Bronchial epithelial cell (primary cell): ENCODE measurements around the gene TPBGL. TPM values are rescaled to one million over a fixed set of nuclear protein-coding genes. Genes with fewer than 3 reads are reported as not detected.

Source experiments
- DNase-seq: peaks from one replicate; pipeline ENCODE4 v3.0.0-alpha.2; 2010; ENCODE audit warnings: low read depth
- FAIRE-seq: peaks from 2 replicates; lab custom pipeline; 2011; peaks lifted over from hg19 to GRCh38; lab: Jason Lieb, UNC
- H3K27me3 ChIP-seq: 2 replicates; pipeline ENCODE4 v1.5.1; 2011; ENCODE audit warnings: low read length; ENCODE audit not compliant: control insufficient read depth, insufficient read depth
- H3K36me3 ChIP-seq: 2 replicates; pipeline ENCODE4 v1.5.1; 2011; ENCODE audit warnings: low read length; ENCODE audit not compliant: control insufficient read depth, insufficient read depth
- H3K4me3 ChIP-seq: 2 replicates; pipeline ENCODE4 v1.5.1; 2011; ENCODE audit warnings: mild to moderate bottlenecking, low read depth, low read length, control low read depth
- CTCF ChIP-seq: IDR thresholded peaks from 2 replicates; pipeline ENCODE4 v1.5.1; 2011; ENCODE audit warnings: mild to moderate bottlenecking, moderate library complexity, low read length, control low read depth, inconsistent platforms; ENCODE audit not compliant: insufficient read depth, severe bottlenecking
- total RNA-seq: library from RNA; depleted of rRNA; stranded (reverse); fragments of >200 nt; gene quantifications from 2 replicates; pipeline ENCODE4 v1.2.1, GENCODE V29; 2014

TPBGL gene
- total RNA-seq, 1 donor from 2014 or later = not detected

- TF ChIP-seq CTCF = no peak
- Histone ChIP-seq H3K36me3 (no peaks in the 10 kb centered on the region), H3K27me3 (peaks cover 1% of the 10 kb centered on the region), H3K4me3 (no peak overlapping the region)
- FAIRE-seq (no peak), DNase-seq (no peak)
These were observed 9.1 kb downstream of the TPBGL start for GRCh38 chr11:75249704-75250103.

- FAIRE-seq = no peak
- peaks cover 2% of the 10 kb centered on the region for H3K27me3 ChIP-seq
- TF ChIP-seq CTCF = no peak
- DNase-seq = no peak
- H3K4me3 ChIP-seq = no peak overlapping the region
- no peaks in the 10 kb centered on the region for H3K36me3 ChIP-seq
These were observed 13.8 kb downstream of the TPBGL start for GRCh38 chr11:75254326-75254725.

- DNase-seq (no peak), FAIRE-seq (no peak)
- TF ChIP-seq CTCF = no peak
- Histone ChIP-seq H3K4me3 (no peak overlapping the region), H3K27me3 (peaks cover 2% of the 10 kb centered on the region), H3K36me3 (no peaks in the 10 kb centered on the region)
These were observed 20.0 kb downstream of the TPBGL start for GRCh38 chr11:75260396-75261170.

- H3K27me3 ChIP-seq = peaks cover 2% of the 10 kb centered on the region
- no peak overlapping the region for H3K4me3 ChIP-seq
- H3K36me3 ChIP-seq = no peaks in the 10 kb centered on the region
- no peak for TF ChIP-seq CTCF
- DNase-seq = no peak
- FAIRE-seq = no peak
These were observed 21.4 kb downstream of the TPBGL start for GRCh38 chr11:75261902-75262361.

GRCh38 chr11:75262436-75262835, 21.9 kb downstream of the TPBGL start:
- no peak for DNase-seq
- no peak for FAIRE-seq
- Histone ChIP-seq H3K4me3 (no peak overlapping the region), H3K36me3 (no peaks in the 10 kb centered on the region), H3K27me3 (peaks cover 2% of the 10 kb centered on the region)
- no peak for TF ChIP-seq CTCF
